Stimulated activated CD8-positive, alpha-beta memory T cell treated with anti-CD3 and anti-CD28 coated beads, Interleukin-4, amount 100 ng/mL, for 24 hours (primary cell): ENCODE data around the gene ZNF598.
A peak's percentile ranks its signal among the peaks of the same experiment; 100 is the strongest.
"Not testable (repeated sequence)": the region's sequence is repeated elsewhere in the genome, so short reads cannot be mapped to it uniquely, and the experiment has no call there.

Experiments
- DNase-seq: peaks from one replicate; pipeline ENCODE4 v3.0.0-alpha.2; 2020; ENCODE audit warnings: low read depth

The ZNF598 gene

DNA sequence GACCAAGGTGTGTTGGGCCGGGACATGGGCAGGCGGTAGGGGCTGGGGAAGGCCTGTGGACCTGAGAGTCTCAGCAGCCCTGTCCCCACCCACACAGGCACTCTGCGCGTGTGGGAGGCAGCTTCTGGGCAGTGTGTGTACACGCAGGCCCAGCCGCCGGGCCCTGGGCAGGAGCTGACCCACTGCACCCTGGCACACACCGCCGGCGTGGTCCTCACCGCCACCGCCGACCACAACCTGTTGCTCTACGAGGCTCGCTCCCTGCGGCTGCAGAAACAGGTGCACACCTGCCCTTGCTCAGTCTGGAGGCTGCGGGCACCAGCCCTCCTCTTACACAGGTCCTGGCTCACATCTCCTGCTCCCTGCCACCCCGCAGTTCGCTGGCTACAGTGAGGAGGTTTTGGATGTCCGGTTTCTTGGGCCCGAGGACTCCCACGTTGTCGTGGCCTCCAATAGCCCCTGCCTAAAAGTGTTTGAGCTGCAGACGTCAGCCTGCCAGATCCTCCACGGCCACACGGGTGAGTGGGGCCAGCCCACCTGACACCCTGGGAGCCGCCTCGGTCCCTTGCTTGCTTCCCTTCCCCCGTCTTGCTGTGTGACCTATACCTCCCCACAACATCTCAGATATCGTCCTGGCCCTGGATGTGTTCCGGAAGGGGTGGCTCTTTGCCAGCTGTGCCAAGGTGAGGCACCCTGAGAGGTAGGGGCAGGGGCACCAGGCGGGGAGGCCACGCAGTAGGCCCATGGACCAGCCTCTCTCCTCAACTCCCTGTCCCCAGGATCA, 34.0 kb downstream of the ZNF598 start:
- DNase-seq, result no peak

DNA sequence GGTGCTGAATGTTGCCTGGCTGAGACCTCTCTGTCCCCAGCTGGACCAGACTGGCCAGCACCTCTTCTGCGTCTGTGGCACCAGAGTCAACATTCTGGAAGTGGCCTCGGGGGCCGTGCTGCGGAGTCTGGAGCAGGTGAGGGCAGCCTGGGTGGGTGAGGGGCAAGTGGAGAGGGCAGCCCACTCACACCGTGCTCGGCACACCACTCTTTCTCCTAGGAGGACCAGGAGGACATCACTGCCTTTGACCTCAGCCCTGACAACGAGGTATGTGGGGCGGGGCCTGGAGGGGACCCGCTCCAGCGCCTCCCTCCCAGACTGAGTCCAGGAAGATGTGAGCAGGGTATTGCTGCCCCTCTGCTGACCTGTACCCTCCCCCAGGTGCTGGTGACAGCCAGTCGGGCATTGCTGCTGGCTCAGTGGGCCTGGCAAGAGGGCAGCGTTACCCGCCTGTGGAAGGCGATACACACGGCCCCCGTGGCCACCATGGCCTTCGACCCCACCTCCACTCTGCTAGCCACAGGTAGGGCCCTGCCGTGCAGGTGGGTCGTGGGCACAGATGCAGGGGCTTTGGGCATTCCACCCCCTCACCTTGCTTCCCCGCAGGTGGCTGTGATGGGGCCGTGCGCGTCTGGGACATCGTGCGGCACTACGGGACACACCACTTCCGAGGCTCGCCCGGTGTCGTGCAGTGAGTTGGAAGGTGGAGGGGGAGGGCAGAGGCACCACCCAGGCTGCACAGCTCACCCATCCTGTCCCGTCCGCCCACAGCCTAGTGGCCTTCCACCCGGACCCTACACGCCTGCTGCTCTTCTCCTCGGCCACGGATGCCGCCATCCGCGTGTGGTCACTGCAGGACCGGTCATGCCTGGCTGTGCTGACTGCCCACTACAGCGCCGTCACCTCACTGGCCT, 35.2 kb downstream of the ZNF598 start:
- no peak for DNase-seq

DNA sequence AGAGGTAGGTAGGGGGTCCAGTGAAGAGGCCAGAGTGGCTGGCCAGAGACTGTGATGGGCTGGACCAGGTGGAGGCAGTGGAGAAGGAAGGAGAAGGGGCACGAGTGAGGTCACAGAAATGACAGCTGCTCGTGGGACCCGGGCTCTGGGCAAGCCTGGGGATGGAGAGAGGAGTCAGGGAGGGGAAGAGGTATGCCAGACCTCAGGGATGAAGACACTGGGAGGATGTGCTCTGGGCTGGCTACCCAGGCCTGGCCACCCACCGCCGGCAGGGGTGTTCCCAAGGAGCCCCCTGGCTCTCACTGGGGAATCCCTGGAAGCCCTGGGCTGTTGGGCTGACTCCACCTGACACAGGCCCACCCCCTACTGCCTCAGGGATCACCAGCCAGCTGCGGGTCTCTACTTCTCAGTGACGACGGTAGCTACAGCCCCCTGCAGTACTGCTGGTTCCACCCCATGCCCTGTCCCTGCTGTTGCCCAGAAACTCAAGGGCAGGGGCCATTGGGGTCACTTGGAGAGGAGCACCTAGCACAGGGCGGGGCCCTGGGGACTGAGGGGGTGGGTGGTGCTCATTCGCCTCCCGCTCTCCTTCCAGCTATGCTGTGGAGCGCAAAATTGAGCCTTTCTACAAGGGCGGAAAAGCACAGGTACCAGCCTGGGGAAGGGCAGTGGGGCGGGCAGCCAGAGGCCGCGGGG, 36.0 kb downstream of the ZNF598 start:
- DNase-seq, result no peak

DNA sequence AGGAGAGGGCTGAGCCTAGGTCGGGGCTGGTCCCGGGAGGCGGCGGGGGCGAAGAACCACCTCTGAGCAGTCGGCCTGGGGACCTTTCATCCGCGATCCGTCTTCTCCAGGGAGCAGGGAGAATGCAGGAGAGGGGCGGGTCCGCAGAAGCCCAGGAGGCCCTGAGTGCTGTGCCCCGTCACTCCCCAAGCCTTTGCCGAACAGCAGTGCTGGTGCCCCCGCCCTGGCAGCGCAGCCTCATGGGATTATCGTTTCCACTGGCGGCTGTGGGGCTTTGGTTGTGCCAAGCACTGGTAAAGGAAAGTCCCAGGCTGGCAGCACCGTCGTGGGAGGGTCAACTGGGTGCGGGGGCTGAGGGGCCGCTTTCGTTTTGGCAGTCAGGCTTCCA, 37.1 kb downstream of the ZNF598 start:
- no peak for DNase-seq

DNA sequence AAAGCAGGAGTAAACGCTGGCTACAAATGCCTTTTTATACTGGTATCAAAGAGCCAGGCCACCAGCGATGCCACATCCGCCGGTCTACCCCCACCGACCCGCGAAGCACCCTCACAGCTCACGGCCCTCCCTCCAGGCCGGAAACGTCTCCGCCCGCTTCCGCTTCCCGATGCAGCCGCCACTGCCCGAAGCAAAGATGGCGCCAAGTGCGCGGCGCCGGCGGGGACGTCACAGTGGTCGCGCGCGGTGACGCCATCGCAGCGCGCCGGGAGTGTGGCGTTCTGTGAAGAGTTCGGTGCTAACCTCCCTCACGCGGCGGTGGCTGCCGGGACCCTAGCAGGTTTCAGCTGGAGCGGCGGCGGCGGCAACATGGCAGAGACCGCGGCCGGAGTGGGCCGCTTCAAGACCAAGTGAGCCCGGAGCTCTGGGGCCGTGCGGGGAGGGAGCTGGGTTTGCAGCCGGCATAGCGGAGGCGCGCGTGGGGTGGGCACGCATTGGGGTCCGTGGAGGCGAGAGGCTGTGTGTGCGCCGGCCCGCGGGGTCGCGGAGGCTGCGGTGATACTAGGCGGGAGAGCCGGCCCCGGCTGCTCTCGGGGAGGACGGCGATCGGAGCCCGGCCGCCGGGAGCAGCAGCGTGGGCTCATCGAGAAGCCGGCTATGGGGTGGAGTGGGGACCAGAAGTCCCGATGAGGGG, 37.7 kb downstream of the ZNF598 start, which contains the start of gene TBL3:
TBL3 (plus strand) TSS at position 258 of the 694 bp plus-strand sequence; CDS start at position 370, 112 bp downstream.
- peak; percentile 96 for DNase-seq

DNA sequence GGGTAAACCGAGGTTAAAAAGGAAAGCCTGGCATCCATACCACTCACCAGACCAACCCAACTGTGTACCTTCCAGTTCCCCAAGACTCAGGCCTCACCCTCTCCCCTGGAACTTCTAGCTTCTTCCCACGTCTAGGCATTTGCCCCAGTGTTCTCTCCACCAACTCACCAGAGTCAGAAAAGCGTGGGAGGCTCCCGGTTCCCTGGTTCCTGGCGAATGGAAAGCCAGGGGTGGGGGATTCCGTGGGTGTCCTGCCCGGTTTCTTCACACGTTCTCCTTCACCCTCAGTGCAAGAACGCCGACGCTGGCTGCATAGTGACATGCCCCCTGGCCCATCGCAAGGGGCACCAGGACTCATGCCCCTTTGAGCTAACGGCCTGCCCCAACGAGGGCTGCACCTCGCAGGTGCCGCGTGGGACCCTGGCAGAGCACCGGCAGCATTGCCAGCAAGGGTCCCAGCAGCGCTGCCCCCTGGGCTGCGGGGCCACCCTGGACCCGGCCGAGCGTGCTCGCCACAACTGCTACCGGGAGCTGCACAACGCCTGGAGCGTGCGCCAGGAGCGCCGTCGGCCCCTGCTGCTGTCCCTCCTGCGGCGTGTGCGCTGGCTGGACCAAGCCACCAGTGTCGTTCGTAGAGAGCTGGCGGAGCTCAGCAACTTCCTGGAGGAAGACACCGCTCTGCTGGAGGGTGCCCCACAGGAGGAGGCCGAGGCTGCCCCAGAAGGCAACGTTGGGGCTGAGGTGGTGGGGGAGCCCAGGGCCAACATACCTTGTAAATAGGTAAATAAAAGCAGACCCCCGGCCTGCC, 41.3 kb downstream of the ZNF598 start:
- DNase-seq, result no peak

DNA sequence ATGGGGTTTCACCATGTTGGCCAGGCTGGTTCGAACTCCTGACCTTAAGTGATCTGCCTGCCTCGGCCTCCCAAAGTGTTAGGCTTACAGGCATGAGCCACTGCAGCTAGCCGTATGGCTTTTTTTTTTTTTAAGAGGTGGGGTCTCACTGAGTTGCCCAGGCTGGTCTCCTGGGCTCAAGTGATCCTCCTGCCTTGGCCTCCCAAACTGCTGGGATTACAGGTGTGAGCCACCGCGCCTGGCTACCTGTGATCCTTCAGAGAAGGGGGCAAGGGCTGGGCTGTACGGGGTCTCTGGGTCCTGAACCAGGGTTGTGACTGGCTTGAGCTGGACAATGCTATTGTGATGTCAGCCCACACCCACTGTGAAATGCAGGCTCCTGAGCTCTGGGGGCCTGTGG, 43.2 kb downstream of the ZNF598 start, which contains the start of gene RNF151:
RNF151 (plus strand) TSS at position 397 of the 400 bp plus-strand sequence. CDS start 26 bp downstream, outside the sequence.
- DNase-seq, result no peak

DNA sequence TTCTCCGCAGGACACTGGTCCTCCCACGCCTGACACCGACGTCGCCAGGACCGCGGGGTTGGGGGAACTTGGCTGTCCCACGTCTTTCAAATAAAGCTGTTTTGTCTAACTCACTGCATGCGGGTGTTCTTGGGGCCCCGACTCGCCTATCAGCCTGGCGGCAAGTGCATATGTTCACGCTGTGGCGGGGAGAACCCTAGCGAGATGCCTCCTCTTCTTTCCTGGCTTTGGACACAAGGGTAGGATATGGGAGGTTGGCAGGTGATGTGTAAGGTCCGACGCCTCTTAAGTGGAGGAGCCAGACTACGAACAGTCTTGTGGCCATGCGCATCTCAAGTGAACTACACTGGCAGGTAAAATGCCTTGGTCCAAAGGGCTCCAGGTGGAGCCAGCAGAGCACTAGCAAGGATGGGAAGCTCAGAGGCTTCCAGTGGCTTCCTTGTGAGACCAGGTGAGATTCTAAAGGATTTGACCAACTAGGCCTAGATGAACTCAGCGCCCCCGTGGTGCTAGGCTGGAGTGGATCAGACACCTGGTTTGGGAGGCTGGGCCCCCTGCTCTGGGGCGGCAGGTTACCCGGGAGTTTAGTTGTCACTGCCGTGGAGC, 44.1 kb downstream of the ZNF598 start:
- no peak for DNase-seq

DNA sequence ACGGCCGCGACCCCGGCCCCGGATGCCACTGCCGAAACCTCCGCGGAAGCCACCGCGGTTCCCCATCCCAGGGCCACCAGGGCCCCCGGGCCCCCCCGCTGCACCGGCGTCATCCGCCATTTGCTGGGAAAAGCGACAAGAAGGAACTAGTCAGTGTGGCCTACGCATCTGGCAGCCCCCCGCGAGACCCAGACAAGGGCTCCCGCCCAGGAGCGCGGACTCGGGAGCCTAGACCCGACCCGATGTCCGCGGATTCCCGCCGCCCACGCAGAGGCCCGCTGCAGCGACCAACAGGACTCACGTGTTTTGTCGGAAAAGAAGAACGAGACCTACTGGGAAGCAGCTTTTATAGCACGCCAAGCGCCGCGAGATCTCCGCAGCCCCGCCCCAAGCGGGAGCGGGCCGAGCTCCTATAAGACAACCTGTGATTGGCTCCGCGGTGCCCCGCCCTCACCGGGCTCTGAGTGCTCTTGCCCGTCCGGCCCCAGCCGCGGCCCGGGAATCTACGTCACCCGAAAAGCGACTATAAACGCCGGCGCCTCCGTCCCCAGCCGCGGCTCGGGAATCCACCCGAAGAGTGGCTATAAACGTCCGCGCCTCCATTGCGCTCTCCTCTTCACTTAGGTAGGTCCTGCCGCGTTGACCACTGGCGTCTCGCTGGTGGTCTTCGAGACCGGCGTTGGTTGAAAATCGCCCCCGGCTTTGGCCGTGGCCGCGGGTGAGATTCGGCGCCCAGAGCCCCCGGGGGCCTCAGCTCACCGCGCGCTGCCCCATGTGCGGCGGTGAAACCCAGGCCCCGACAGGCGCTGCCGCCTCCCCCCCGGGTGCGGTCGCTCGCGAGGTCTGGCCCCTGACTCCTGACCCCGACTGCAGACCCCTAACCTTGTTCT, 44.9 kb downstream of the ZNF598 start, which contains the start of gene RPS2:
RPS2 (minus strand) TSS at position 321 of the 890 bp plus-strand sequence; CDS start at position 120, 201 bp downstream.
- peak; percentile 96 for DNase-seq

DNA sequence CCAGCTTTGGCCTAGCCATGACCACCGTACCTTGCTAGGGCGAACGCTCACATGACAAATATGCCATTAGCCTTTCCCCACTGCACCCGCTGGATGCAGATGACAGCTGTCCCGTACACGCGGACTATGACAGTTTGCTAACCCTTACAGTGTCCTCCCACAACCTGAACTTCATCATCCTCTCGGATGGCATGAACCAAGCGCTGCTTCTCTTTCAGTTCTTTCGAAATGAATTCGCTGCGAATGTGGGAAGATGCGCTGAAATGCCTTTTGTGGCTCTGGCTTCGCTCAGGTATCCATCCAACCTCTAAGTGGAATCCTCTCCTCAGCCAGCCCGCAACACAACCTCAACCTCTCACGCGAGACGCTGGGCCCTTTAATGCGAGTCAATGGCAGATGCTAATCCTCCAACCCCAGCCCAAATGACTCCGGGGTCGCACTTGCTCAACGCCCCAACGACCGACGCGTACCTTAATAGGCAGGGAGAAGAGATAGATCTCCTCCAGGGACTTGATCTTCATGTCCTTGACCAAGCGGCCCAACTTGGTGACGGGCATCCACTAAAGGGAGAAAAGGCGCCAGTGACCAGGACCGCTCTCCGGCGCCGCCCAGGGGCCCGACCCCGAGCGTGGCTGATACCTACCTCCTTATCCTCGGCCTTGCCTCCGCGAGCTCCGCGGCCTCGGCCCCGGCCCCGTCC, 45.7 kb downstream of the ZNF598 start:
- no peak for DNase-seq

DNA sequence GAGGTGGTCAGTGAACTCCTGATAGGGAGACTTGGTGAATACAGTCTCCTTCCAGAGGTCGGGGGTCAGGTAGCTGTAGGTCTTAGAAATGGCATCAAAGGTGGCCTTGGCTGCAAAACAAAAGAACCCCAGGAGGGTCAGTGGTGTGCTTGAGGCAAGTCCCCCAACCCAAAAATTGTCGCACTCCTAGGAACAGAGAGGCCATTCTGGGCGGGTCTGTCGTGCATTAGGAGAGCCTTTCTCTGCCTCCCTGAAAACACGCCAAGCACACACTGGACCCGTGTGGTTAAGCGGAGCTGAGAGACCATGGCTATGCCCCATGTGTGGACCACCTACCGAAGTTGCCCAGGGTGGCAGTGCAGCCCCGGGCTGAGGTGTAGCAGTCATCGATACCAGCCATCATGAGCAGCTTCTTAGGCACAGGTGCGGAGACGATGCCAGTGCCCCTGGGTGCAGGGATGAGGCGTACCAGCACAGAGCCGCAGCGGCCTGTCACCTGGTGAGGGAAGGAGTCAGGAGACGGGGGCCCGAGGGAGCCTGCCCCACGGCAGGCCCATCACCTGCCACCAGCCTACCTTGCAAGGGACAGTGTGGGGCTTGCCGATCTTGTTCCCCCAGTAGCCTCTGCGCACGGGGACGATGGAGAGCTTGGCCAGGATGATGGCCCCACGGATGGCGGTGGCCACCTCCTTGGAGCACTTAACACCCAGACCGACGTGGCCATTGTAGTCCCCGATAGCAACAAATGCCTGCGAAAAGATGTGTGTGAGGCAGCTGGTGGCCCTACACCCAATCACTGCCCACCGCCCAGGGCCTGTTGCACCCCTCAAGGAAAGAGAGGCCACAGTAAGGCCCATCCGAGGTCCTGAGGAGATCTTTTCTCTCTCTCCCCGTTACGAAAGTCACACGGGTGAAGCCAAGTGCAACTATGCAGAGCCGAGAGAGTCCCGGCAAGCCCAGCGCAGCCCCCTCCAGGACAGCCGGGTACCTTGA, 47.2 kb downstream of the ZNF598 start:
- not testable (repeated sequence) for DNase-seq

DNA sequence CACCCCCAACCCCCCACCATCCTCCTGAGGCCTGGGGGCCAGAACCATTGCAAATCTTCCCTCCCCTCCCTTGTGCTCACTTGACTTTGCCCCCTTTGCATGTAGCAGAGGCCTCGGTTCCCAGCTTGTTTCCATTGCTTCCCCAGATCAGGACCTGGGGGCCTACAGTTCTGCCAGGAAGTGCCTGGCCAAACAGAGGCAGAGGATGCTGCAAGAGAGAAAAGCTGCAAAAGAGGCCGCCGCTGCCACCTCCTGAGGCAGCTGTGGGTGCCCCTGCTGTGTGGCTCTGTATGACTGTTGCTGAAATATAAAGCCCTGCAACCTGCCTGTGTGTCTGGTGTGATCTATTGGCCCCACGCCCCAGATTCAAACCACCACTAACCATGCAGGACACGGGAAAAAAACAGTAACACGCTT, 48.0 kb downstream of the ZNF598 start:
- no peak for DNase-seq

DNA sequence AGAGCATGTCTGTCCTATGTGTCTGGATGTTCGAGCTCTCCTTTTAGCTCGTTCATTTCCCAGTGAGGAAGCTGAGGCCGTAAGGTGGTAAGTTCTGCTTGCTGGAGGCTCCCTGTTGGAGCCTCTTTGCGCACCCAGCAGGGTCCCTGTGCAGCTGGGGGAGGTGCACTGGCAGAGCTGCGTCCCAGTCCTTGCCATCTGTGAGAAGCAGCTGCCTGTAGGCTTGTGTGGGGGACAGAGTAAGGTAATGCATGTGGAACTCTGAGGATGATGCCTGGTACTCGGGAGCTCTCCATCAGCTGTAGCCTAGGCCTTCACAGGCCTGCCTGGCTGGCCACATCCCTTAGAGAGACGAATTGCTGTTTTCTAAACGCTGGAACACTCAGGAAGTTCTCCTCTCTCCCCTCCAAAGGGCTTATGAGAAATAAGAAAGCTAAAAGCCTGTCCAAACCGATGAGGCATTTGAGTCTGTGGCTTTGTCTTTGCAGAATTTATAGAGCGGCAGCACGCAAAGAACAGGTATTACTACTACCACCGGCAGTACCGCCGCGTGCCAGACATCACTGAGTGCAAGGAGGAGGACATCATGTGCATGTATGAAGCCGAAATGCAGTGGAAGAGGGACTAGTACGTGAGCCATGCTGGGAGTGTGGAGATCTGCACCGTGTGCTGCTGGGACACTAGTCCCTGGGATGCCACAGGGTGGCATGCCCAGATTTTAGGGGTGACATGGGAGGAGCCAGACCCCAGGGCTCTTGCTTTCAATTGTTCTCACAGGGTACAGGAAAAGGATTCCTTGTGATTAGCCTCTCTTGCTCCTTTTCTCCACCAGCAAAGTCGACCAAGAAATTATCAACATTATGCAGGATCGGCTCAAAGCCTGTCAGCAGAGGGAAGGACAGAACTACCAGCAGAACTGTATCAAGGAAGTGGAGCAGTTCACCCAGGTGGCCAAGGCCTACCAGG, 48.7 kb downstream of the ZNF598 start:
- no peak for DNase-seq

DNA sequence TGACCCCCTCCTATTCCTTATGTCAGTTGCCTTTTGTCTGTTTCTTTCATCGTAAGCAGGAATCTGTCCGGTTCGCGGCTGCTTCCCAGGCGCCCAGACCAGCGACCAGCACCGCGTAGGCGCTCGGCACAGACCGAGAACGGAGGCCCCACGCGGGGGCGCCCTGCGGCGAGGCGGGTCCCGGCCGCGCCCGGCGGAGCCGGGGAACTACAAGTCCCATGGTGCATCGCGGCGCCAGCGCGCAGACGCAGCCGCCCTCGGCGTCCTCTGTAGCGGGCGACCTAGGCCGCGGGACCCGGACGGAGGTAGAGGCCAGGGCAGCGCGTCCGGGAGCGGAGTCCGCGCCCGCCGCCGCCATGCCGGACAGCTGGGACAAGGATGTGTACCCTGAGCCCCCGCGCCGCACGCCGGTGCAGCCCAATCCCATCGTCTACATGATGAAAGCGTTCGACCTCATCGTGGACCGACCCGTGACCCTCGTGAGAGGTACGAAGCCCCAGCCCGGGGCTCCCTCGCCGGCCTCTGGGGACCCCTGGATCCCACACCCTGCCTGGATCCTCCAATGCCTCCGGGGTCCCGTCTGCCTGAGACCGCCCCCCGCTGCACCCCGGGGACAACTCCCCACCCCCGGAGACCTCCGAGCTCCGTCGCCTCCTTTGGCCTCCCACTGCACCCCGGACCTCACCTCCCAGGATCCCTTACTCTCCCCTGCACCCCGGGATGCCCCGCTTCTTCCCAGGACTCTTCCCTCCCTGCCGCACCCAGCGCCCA, 50.2 kb downstream of the ZNF598 start, which contains the start of gene NDUFB10:
NDUFB10 (plus strand) TSS at position 270 of the 771 bp plus-strand sequence; CDS start at position 357, 87 bp downstream.
- peak; percentile 89 for DNase-seq

DNA sequence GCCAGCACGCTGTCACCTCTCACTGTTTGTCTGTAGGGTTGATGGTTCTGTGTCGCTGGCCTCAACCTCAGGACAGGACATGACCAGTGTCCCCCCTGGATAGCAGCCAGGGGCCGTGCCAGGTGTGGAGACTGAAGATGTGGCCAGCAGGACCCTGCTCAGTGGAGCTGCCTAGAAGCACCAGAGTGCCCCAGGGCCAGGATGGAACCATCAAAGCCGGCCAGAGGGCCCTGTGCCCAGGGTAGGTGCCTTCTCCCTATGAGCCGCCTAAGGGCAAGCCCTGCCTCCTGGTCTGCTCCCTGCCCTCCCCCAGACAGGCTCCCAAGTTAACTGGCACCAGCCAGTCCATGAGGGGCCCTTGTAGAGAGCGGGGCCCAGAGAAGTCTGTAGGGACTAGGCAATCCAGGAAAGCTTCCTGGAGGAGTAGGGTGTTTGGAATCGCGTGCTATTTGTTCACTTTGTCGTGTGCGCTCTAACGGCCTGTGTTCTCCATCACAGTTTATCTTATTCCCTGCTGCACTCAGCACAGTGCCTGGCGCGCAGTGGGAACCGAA, 50.8 kb downstream of the ZNF598 start:
- no peak for DNase-seq
